Measurements from ENCODE around the gene RNF112.

RNF112 gene

DNA sequence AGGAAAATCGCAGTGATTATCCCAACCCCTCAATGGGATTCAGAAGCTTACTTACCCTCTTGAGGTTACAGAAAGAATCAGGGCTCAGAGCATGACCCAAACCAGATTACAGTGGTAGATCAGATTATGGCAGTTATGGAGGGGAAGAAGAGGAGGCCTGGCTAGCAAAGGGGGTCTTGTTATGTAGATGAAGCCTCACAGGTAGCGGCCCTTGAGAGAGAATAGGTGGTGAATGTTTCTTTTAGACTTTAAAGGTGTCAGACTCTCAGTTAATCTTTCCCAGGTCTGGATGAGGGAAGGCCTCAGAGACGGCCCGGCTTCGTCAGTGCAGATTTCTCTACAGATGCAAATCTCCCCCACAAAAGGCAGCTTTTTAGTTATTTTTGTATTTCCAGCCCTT lies 15.6 kb downstream of the RNF112 start:
- TF ChIP-seq, protein P1, sequence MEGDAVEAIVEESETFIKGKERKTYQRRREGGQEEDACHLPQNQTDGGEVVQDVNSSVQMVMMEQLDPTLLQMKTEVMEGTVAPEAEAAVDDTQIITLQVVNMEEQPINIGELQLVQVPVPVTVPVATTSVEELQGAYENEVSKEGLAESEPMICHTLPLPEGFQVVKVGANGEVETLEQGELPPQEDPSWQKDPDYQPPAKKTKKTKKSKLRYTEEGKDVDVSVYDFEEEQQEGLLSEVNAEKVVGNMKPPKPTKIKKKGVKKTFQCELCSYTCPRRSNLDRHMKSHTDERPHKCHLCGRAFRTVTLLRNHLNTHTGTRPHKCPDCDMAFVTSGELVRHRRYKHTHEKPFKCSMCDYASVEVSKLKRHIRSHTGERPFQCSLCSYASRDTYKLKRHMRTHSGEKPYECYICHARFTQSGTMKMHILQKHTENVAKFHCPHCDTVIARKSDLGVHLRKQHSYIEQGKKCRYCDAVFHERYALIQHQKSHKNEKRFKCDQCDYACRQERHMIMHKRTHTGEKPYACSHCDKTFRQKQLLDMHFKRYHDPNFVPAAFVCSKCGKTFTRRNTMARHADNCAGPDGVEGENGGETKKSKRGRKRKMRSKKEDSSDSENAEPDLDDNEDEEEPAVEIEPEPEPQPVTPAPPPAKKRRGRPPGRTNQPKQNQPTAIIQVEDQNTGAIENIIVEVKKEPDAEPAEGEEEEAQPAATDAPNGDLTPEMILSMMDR (conservative IDR thresholded peaks at IDR 0.05; ENCODE audit: low read length): no peak
- no peak for TF ChIP-seq EZH2phosphoT487 (IDR thresholded peaks at IDR 0.05; ENCODE audit: borderline replicate concordance)

DNA sequence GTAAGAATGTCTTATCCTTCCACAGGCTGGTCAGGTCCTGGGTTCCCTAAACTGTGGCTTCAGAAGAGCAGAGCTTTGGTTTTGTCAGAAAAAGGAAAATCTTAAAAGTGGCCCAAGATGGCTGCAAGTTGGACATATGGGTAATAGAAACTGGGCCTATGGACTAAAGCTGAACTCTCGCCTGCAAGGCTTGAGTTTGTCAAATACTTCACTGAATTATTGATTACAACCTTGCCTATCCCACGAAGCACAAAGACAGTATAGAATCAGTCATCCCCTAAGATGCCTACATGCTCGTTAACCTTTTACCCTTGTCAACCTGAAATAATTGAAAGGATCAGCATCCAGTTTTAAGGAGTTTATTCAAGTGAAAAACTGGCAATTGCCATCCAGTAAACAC lies 20.7 kb downstream of the RNF112 start:
- H3F3A ChIP-seq (ENCODE audit: low read depth): no peaks in the 10 kb centered on the region
- no peak for TF ChIP-seq EZH2phosphoT487 (IDR thresholded peaks at IDR 0.05; ENCODE audit: borderline replicate concordance)
- TF ChIP-seq, protein P1 (conservative IDR thresholded peaks at IDR 0.05; ENCODE audit: low read length): no peak
- no peaks in the 10 kb centered on the region for H3K9me2 ChIP-seq (replicated peaks; ENCODE audit: low read depth, low read length)
- no peak overlapping the region for H2AFZ ChIP-seq (ENCODE audit: low read length)
- no peaks in the 10 kb centered on the region for H4K20me1 ChIP-seq (ENCODE audit: insufficient read depth, low read length, poor library complexity, severe bottlenecking)
- H3K4me3 ChIP-seq (ENCODE audit: low read length, poor library complexity, severe bottlenecking): no peak overlapping the region
- H3K4me1 ChIP-seq (ENCODE audit: insufficient read depth, low read length, poor library complexity, severe bottlenecking): no peaks in the 10 kb centered on the region
- H3K9me3 ChIP-seq (ENCODE audit: insufficient read depth, low read depth, low read length): no peaks in the 10 kb centered on the region
- no peaks in the 10 kb centered on the region for H3K79me2 ChIP-seq (ENCODE audit: insufficient read depth, low read length)
- no peak overlapping the region for H3K9ac ChIP-seq (ENCODE audit: low read depth, low read length, poor library complexity, severe bottlenecking)
- no peaks in the 10 kb centered on the region for H3K36me3 ChIP-seq (ENCODE audit: insufficient read depth, low read length)
- no peak overlapping the region for H3K4me2 ChIP-seq (ENCODE audit: low read depth, low read length, poor library complexity, severe bottlenecking)
- H3K27me3 ChIP-seq (ENCODE audit: insufficient read depth, low read length, poor library complexity, severe bottlenecking): no peaks in the 10 kb centered on the region

More for the DNA sequence above, 15.6 kb downstream of the RNF112 start:
- H4K20me1 ChIP-seq (ENCODE audit: insufficient read depth, low read length, poor library complexity, severe bottlenecking): no peaks in the 10 kb centered on the region
- no peaks in the 10 kb centered on the region for H3F3A ChIP-seq (ENCODE audit: low read depth)
- no peaks in the 10 kb centered on the region for H3K27me3 ChIP-seq (ENCODE audit: insufficient read depth, low read length, poor library complexity, severe bottlenecking)
- H3K9me2 ChIP-seq (replicated peaks; ENCODE audit: low read depth, low read length): no peaks in the 10 kb centered on the region
- H3K4me2 ChIP-seq (ENCODE audit: low read depth, low read length, poor library complexity, severe bottlenecking): no peak overlapping the region
- no peak overlapping the region for H3K9ac ChIP-seq (ENCODE audit: low read depth, low read length, poor library complexity, severe bottlenecking)
- H3K9me3 ChIP-seq (ENCODE audit: insufficient read depth, low read depth, low read length): no peaks in the 10 kb centered on the region
- no peak overlapping the region for H2AFZ ChIP-seq (ENCODE audit: low read length)
- H3K4me3 ChIP-seq (ENCODE audit: low read length, poor library complexity, severe bottlenecking): no peak overlapping the region
- no peaks in the 10 kb centered on the region for H3K4me1 ChIP-seq (ENCODE audit: insufficient read depth, low read length, poor library complexity, severe bottlenecking)
- no peaks in the 10 kb centered on the region for H3K36me3 ChIP-seq (ENCODE audit: insufficient read depth, low read length)
- H3K79me2 ChIP-seq (ENCODE audit: insufficient read depth, low read length): no peaks in the 10 kb centered on the region

DNA sequence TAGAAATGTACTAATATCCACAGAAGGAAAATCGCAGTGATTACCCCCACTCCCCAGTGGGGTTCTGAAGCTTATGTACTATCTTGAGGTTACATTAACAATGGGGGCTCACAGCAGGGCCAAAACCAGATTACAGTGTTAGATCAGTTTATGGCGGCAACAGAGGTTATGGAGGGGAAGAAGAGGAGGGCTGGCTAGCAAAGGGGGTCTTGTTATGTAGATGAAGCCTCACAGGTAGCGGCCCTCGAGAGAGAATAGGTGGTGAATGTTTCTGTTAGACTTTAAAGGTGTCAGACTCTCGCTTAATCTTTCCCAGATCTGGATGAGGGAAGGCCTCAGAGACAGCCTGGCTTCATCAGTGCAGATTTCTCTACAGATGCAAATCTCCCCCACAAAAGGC lies 22.2 kb downstream of the RNF112 start:
- Histone ChIP-seq H3K9me3 (ENCODE audit: insufficient read depth, low read depth, low read length) (no peaks in the 10 kb centered on the region), H3K4me3 (ENCODE audit: low read length, poor library complexity, severe bottlenecking) (no peak overlapping the region), H3K9me2 (replicated peaks; ENCODE audit: low read depth, low read length) (no peaks in the 10 kb centered on the region), H3F3A (ENCODE audit: low read depth) (no peaks in the 10 kb centered on the region), H3K4me1 (ENCODE audit: insufficient read depth, low read length, poor library complexity, severe bottlenecking) (no peaks in the 10 kb centered on the region), H3K36me3 (ENCODE audit: insufficient read depth, low read length) (no peaks in the 10 kb centered on the region), H2AFZ (ENCODE audit: low read length) (no peak overlapping the region), H4K20me1 (ENCODE audit: insufficient read depth, low read length, poor library complexity, severe bottlenecking) (no peaks in the 10 kb centered on the region), H3K4me2 (ENCODE audit: low read depth, low read length, poor library complexity, severe bottlenecking) (no peak overlapping the region), H3K27me3 (ENCODE audit: insufficient read depth, low read length, poor library complexity, severe bottlenecking) (no peaks in the 10 kb centered on the region), H3K79me2 (ENCODE audit: insufficient read depth, low read length) (no peaks in the 10 kb centered on the region), H3K9ac (ENCODE audit: low read depth, low read length, poor library complexity, severe bottlenecking) (no peak overlapping the region)
- no peak for TF ChIP-seq EZH2phosphoT487 (IDR thresholded peaks at IDR 0.05; ENCODE audit: borderline replicate concordance)
- TF ChIP-seq, protein P1 (conservative IDR thresholded peaks at IDR 0.05; ENCODE audit: low read length): no peak

Data from Loucy (cell line).